ENCODE data around the gene BGLAP. TPM values are rescaled to one million over a fixed set of nuclear protein-coding genes. Genes with fewer than 3 reads are reported as not detected.

Gene BGLAP
- total RNA-seq, 1 experiment from 2014 or later = 1.4 TPM

- Histone ChIP-seq H3K9me2 (ENCODE audit: insufficient read depth) (no peaks in the 10 kb centered on the region), H3K4me3 (replicated peaks in 1 of 2; ENCODE audit: low read depth in 1 of 2, low read length in 2 of 2) (peak overlapping the region; percentile 77 to 96), H3K9ac (ENCODE audit: low read length) (peak overlapping the region; percentile 98), H4K20me1 (ENCODE audit: insufficient read depth) (peaks cover 10% of the 10 kb centered on the region; the same call in 1 of the 2 replicates), H3K9me3 (ENCODE audit: control insufficient read depth in 1 of 2, insufficient read depth in 1 of 2, low read depth in 1 of 2, low read length in 2 of 2) (no peaks in the 10 kb centered on the region), H3K36me3 (ENCODE audit: control insufficient read depth in 1 of 2, insufficient read depth in 2 of 2, low read length in 2 of 2) (peaks cover 22 to 32% of the 10 kb centered on the region in 2 experiments), H3K79me2 (ENCODE audit: insufficient read depth, low read length) (peaks cover 58% of the 10 kb centered on the region), H3K4me2 (ENCODE audit: low read length) (peak overlapping the region; percentile 91), H3K4me1 (ENCODE audit: control insufficient read depth in 1 of 2, insufficient read depth in 2 of 2, low read length in 2 of 2) (peaks cover 25 to 27% of the 10 kb centered on the region in 2 experiments), H2AFZ (ENCODE audit: low read depth, low read length, poor library complexity, severe bottlenecking) (no peak overlapping the region), H3K27me3 (ENCODE audit: insufficient read depth, low read length) (no peaks in the 10 kb centered on the region), H3K27ac (ENCODE audit: low read depth, low read length) (peak overlapping the region; percentile 90)
- BruUV-seq (replicated peaks) = TSS peak; percentile 59
- ChIA-PET POLR2A (interaction anchor here (1.0 to 1.8 kb wide), 6 partner anchors 14 to 175 kb away, joined by 3 to 5 read pairs (median 4); partner anchors contain the start of genes GLMP and PMF1), CTCF (interaction anchor here (0.9 to 2.3 kb wide), 4 partner anchors 37 to 176 kb away, joined by 3 to 6 read pairs (median 4); no protein-coding TSS in a partner anchor), RAD21 (ENCODE audit: low non-redundant PET in 1 of 2, low total read pairs in 2 of 2, uncharacterized antibody in 2 of 2, unreplicated experiment in 2 of 2) (no interaction called here)
- DNase-seq (ENCODE audit: low read depth, low spot score) = peak; percentile 48
- TF ChIP-seq SIN3A (IDR thresholded peaks at IDR 0.05; ENCODE audit: low read depth) = peak; percentile 2; the same call in 1 of the 2 replicates
- 0 out of 2 replicates have a peak, but pooled peaks have one; percentile 43 for TF ChIP-seq SP1 (IDR thresholded peaks at IDR 0.05; ENCODE audit: low read depth)
- peak; percentile 75 for TF ChIP-seq ELF1 (IDR thresholded peaks at IDR 0.05; ENCODE audit: borderline replicate concordance, low read depth)
- TF ChIP-seq RAD21 (IDR thresholded peaks at IDR 0.05; ENCODE audit: low read depth) = no peak
- peak; percentile 80 for TF ChIP-seq ZBTB33 (IDR thresholded peaks at IDR 0.05; ENCODE audit: extremely low read depth, insufficient replicate concordance, low read length)
- no peak for TF ChIP-seq TCF7L2 (IDR thresholded peaks at IDR 0.05; ENCODE audit: borderline replicate concordance, extremely low read depth, insufficient read depth, insufficient read length)
- no peak for TF ChIP-seq POLR2A (IDR thresholded peaks at IDR 0.05; ENCODE audit: borderline replicate concordance, extremely low read depth, insufficient read depth, insufficient read length)
- TF ChIP-seq EGR1 (IDR thresholded peaks at IDR 0.05; ENCODE audit: low read depth) = peak; percentile 84
- TF ChIP-seq POLR2AphosphoS5 (IDR thresholded peaks at IDR 0.05; ENCODE audit: low read depth, low read length) = peak; percentile 44; the same call in 1 of the 2 replicates
- TF ChIP-seq, protein P1, sequence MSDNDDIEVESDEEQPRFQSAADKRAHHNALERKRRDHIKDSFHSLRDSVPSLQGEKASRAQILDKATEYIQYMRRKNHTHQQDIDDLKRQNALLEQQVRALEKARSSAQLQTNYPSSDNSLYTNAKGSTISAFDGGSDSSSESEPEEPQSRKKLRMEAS (IDR thresholded peaks at IDR 0.05) = peak; percentile 25
- peak; percentile 61 for ATAC-seq
- intact Hi-C loops (cut with micrococcal nuclease) = loop anchor here (2.0 kb wide), 1 partner anchor 57 kb away; the partner anchor contains the start of genes CCT3 and TSACC
Observed at GRCh38 chr1:156281693-156282478, 39.9 kb downstream of the BGLAP start.
